ENCODE measurements around the gene DUSP22. TPM values are rescaled to one million over a fixed set of nuclear protein-coding genes. Genes with fewer than 3 reads are reported as not detected.

DUSP22 gene
- total and polyA plus RNA-seq, 2 experiments from 2014 or later = 12.8 to 36.8 TPM

DNA sequence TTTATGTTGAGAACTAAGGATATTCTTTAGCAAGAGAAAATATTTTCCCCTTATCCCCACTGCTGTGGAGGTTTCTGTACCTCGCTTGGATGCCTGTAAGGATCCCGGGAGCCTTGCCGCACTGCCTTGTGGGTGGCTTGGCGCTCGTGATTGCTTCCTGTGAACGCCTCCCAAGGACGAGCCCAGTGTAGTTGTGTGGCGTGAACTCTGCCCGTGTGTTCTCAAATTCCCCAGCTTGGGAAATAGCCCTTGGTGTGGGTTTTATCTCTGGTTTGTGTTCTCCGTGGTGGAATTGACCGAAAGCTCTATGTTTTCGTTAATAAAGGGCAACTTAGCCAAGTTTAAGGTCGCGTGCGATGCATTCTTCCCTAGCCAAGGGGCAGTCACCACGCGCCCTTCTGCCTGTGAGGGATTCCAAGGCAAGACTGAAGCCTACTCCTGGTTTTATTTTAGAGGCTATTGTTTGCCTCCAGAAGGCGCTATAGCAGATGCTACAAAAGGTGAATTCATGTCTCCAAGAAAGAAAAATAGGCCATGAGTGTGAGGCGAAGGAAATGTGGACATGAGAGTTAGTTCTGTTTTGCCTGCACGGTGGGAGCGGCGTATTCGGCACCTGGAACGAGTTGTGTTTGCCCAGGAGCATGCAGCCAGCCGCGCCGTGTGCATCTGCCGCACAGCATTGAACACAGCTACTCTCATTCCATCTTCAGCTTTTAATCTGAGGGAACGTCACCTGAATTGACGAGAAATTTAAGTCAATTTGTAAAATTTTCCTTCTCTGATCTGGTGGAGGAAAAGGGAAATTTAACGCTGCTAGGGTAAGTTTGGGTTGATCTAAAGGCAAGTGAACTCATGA lies 59.0 kb downstream of the DUSP22 start:
- no peak overlapping the region for H3K4me3 Mint-ChIP-seq
- ATAC-seq = peak; percentile 45
- Histone ChIP-seq H4K20me1 (replicated peaks; ENCODE audit: insufficient read depth) (peaks cover 7% of the 10 kb centered on the region), H3K27me3 (ENCODE audit: insufficient read depth) (no peaks in the 10 kb centered on the region), H3K4me3 (no peak overlapping the region), H3K9me2 (ENCODE audit: insufficient read depth) (no peaks in the 10 kb centered on the region), H3K79me2 (replicated peaks; ENCODE audit: insufficient read depth) (no peaks in the 10 kb centered on the region), H3F3A (replicated peaks; ENCODE audit: low read depth) (no peaks in the 10 kb centered on the region), H3K4me1 (ENCODE audit: insufficient read depth) (no peaks in the 10 kb centered on the region), H3K27ac (ENCODE audit: low read depth) (no peak overlapping the region), H3K36me3 (ENCODE audit: insufficient read depth) (peaks cover 7% of the 10 kb centered on the region), H3K4me2 (no peak overlapping the region), H2AFZ (no peak overlapping the region)
- peaks cover 100% of the 10 kb centered on the region for H3K9me3 Mint-ChIP-seq
- TF ChIP-seq ZNF114 (CRISPR knock-in tag; IDR thresholded peaks at IDR 0.05) = no peak
- TF ChIP-seq, protein P1, sequence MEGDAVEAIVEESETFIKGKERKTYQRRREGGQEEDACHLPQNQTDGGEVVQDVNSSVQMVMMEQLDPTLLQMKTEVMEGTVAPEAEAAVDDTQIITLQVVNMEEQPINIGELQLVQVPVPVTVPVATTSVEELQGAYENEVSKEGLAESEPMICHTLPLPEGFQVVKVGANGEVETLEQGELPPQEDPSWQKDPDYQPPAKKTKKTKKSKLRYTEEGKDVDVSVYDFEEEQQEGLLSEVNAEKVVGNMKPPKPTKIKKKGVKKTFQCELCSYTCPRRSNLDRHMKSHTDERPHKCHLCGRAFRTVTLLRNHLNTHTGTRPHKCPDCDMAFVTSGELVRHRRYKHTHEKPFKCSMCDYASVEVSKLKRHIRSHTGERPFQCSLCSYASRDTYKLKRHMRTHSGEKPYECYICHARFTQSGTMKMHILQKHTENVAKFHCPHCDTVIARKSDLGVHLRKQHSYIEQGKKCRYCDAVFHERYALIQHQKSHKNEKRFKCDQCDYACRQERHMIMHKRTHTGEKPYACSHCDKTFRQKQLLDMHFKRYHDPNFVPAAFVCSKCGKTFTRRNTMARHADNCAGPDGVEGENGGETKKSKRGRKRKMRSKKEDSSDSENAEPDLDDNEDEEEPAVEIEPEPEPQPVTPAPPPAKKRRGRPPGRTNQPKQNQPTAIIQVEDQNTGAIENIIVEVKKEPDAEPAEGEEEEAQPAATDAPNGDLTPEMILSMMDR (conservative IDR thresholded peaks at IDR 0.05; ENCODE audit: low read depth in 2 of 2) = peak; percentile 7 to 52
- TF ChIP-seq POLR2AphosphoS5 (IDR thresholded peaks at IDR 0.05; ENCODE audit: low read depth) = no peak
- DNase-seq (ENCODE audit: low spot score) = peak; percentile 49
- H3K27ac Mint-ChIP-seq = no peak overlapping the region
- peaks cover 11% of the 10 kb centered on the region for H3K4me1 Mint-ChIP-seq
- peaks cover 8% of the 10 kb centered on the region for H3K27me3 Mint-ChIP-seq (ENCODE audit: insufficient read depth, low read depth, poor library complexity)
- peaks cover 44% of the 10 kb centered on the region for H3K36me3 Mint-ChIP-seq (ENCODE audit: low read depth)

DNA sequence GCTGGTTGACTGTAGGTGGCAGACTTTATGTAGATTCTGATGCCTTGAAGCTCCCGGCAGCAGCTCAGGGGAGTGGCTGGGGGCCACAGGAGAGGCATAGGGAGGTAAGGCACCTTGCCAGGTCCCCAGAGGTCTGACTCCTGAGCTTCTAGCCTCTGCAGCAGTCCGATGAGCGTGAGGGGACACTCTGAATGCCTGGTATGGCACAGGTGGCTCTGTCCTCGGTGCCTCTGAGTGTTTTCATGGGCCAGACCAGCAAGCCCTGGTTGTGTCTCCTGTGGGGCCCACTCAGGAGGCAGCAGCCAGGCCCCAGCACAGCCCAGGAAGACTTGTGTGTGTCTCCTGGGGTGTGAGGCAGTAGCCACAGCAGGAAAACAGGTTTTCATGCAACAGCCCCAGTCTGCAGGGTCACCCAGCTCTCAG lies 59.6 kb downstream of the DUSP22 start:
- Mint-ChIP-seq H3K36me3 (ENCODE audit: low read depth) (peaks cover 40% of the 10 kb centered on the region), H3K4me1 (peaks cover 11% of the 10 kb centered on the region), H3K27ac (no peak overlapping the region), H3K9me3 (peaks cover 100% of the 10 kb centered on the region), H3K4me3 (no peak overlapping the region), H3K27me3 (ENCODE audit: insufficient read depth, low read depth, poor library complexity) (peaks cover 10% of the 10 kb centered on the region)
- Histone ChIP-seq H3K4me3 (no peak overlapping the region), H3K27me3 (ENCODE audit: insufficient read depth) (no peaks in the 10 kb centered on the region), H2AFZ (no peak overlapping the region), H3K4me1 (ENCODE audit: insufficient read depth) (no peaks in the 10 kb centered on the region), H4K20me1 (replicated peaks; ENCODE audit: insufficient read depth) (peaks cover 7% of the 10 kb centered on the region), H3F3A (replicated peaks; ENCODE audit: low read depth) (no peaks in the 10 kb centered on the region), H3K4me2 (no peak overlapping the region), H3K79me2 (replicated peaks; ENCODE audit: insufficient read depth) (no peaks in the 10 kb centered on the region), H3K9me2 (ENCODE audit: insufficient read depth) (no peaks in the 10 kb centered on the region), H3K36me3 (ENCODE audit: insufficient read depth) (peaks cover 6% of the 10 kb centered on the region; the same call in 1 of the 2 replicates), H3K27ac (ENCODE audit: low read depth) (no peak overlapping the region)
- peak; percentile 66 for ATAC-seq
- TF ChIP-seq, protein P1 (conservative IDR thresholded peaks at IDR 0.05; ENCODE audit: low read depth in 2 of 2) = peak in 1 of 2 experiments; percentile 38; a peak in 2 of 4 replicates
- no peak for TF ChIP-seq POLR2AphosphoS5 (IDR thresholded peaks at IDR 0.05; ENCODE audit: low read depth)
- DNase-seq (ENCODE audit: low spot score) = peak; percentile 32

DNA sequence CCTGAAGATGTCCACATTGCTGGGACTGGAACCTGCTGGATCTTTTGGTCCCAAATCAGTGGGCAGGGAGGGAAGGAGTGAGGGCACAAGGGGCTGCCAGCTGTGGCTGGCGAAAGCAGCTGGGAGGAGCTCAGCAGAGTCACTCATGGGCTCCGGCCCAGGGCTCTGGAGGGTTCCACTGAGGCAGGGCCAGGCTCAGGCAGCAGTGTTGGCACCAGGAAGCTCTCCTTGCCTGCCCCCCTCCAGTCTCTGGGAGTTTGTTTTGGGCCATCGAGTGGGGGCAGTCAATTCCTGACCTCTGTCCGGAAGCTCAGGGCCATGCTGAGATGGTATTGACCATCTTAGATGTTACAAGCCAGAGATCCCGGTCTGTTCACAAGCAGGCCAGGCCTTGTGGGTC lies 60.2 kb downstream of the DUSP22 start:
- Histone ChIP-seq H3K79me2 (replicated peaks; ENCODE audit: insufficient read depth) (no peaks in the 10 kb centered on the region), H2AFZ (no peak overlapping the region), H3K4me1 (ENCODE audit: insufficient read depth) (no peaks in the 10 kb centered on the region), H3K27ac (ENCODE audit: low read depth) (no peak overlapping the region), H3K9me2 (ENCODE audit: insufficient read depth) (no peaks in the 10 kb centered on the region), H4K20me1 (replicated peaks; ENCODE audit: insufficient read depth) (peaks cover 7% of the 10 kb centered on the region), H3K27me3 (ENCODE audit: insufficient read depth) (no peaks in the 10 kb centered on the region), H3K4me2 (no peak overlapping the region), H3K36me3 (ENCODE audit: insufficient read depth) (peaks cover 6% of the 10 kb centered on the region; the same call in 1 of the 2 replicates), H3F3A (replicated peaks; ENCODE audit: low read depth) (no peaks in the 10 kb centered on the region), H3K4me3 (no peak overlapping the region)
- Mint-ChIP-seq H3K9me3 (peaks cover 100% of the 10 kb centered on the region), H3K36me3 (ENCODE audit: low read depth) (peaks cover 38% of the 10 kb centered on the region), H3K27ac (no peak overlapping the region), H3K4me1 (peaks cover 11% of the 10 kb centered on the region), H3K27me3 (ENCODE audit: insufficient read depth, low read depth, poor library complexity) (peaks cover 12% of the 10 kb centered on the region), H3K4me3 (no peak overlapping the region)
- ATAC-seq (no peak), DNase-seq (ENCODE audit: low spot score) (no peak)
- TF ChIP-seq, protein P2, sequence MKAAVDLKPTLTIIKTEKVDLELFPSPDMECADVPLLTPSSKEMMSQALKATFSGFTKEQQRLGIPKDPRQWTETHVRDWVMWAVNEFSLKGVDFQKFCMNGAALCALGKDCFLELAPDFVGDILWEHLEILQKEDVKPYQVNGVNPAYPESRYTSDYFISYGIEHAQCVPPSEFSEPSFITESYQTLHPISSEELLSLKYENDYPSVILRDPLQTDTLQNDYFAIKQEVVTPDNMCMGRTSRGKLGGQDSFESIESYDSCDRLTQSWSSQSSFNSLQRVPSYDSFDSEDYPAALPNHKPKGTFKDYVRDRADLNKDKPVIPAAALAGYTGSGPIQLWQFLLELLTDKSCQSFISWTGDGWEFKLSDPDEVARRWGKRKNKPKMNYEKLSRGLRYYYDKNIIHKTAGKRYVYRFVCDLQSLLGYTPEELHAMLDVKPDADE (IDR thresholded peaks at IDR 0.05) = no peak
- no peak for TF ChIP-seq POLR2AphosphoS5 (IDR thresholded peaks at IDR 0.05; ENCODE audit: low read depth)
- no peak for TF ChIP-seq JUNB (IDR thresholded peaks at IDR 0.05; ENCODE audit: unreplicated experiment)
- no peak for TF ChIP-seq ZNF114 (CRISPR knock-in tag; IDR thresholded peaks at IDR 0.05)
- TF ChIP-seq ZNF331 (CRISPR knock-in tag; IDR thresholded peaks at IDR 0.05; ENCODE audit: low read depth) = no peak
- TF ChIP-seq, protein P1 (conservative IDR thresholded peaks at IDR 0.05; ENCODE audit: low read depth in 2 of 2) = no peak
